HG02623 (cell line): ENCODE results near the gene TRIM51.
"Not testable (repeated sequence)": the region's sequence is repeated elsewhere in the genome, so short reads cannot be mapped to it uniquely, and the experiment has no call there.

Source experiments
- ATAC-seq: cut with Tn5 transposase; IDR thresholded peaks from one replicate; pipeline ENCODE4 v1.9.1; 2021; ENCODE audit warnings: moderate library complexity; ENCODE audit not compliant: unreplicated experiment

Gene TRIM51

GRCh38 chr11:55882997-55883396 is at the start of gene TRIM51:
TRIM51 (plus strand) TSS chr11:55883297; CDS start chr11:55885429, 2,132 bp downstream.
- ATAC-seq: not testable (repeated sequence)

- no peak for ATAC-seq
Measured at GRCh38 chr11:55838452-55838851, 44.6 kb upstream of the TRIM51 start, which contains the start of gene OR5D16. OR5D16 (plus strand) TSS chr11:55838752; CDS start chr11:55838752, 0 bp downstream.

- ATAC-seq: no peak
Measured at GRCh38 chr11:55847453-55847852, 35.6 kb upstream of the TRIM51 start.

GRCh38 chr11:55849037-55849436 is 34.1 kb upstream of the TRIM51 start:
- no peak for ATAC-seq

GRCh38 chr11:55852141-55852540 is 31.0 kb upstream of the TRIM51 start:
- ATAC-seq: no peak

- no peak for ATAC-seq
Measured at GRCh38 chr11:55854704-55855103, 28.4 kb upstream of the TRIM51 start.

- ATAC-seq: not testable (repeated sequence)
Measured at GRCh38 chr11:55867354-55867753, 15.7 kb upstream of the TRIM51 start.

GRCh38 chr11:55872731-55873130 is 10.4 kb upstream of the TRIM51 start:
- ATAC-seq: not testable (repeated sequence)

GRCh38 chr11:55873146-55873545 is 10.0 kb upstream of the TRIM51 start:
- ATAC-seq: not testable (repeated sequence)

GRCh38 chr11:55884995-55885394 is 1.9 kb downstream of the TRIM51 start:
- ATAC-seq: not testable (repeated sequence)

- not testable (repeated sequence) for ATAC-seq
Measured at GRCh38 chr11:55885481-55885880, 2.4 kb downstream of the TRIM51 start.

GRCh38 chr11:55895216-55895615 is 12.1 kb downstream of the TRIM51 start:
- no peak for ATAC-seq

- no peak for ATAC-seq
Measured at GRCh38 chr11:55902308-55902707, 19.2 kb downstream of the TRIM51 start.

- ATAC-seq: no peak
Measured at GRCh38 chr11:55914482-55914881, 31.4 kb downstream of the TRIM51 start, which contains the start of gene OR5W2. OR5W2 (minus strand) TSS chr11:55914582; CDS start chr11:55914582, 0 bp downstream.

- no peak for ATAC-seq
Measured at GRCh38 chr11:55920537-55920936, 37.4 kb downstream of the TRIM51 start.

- no peak for ATAC-seq
Measured at GRCh38 chr11:55936300-55936699, 53.2 kb downstream of the TRIM51 start, which contains the start of gene OR5I1. OR5I1 (minus strand) TSS chr11:55936400; CDS start chr11:55936400, 0 bp downstream.
